ENCODE measurements around the gene SLC15A3. TPM values are rescaled to one million over a fixed set of nuclear protein-coding genes. Genes with fewer than 3 reads are reported as not detected.

Gene SLC15A3
- total and polyA plus RNA-seq, 7 donors, result 7.2 to 14.6 (median 8.2) TPM

DNA sequence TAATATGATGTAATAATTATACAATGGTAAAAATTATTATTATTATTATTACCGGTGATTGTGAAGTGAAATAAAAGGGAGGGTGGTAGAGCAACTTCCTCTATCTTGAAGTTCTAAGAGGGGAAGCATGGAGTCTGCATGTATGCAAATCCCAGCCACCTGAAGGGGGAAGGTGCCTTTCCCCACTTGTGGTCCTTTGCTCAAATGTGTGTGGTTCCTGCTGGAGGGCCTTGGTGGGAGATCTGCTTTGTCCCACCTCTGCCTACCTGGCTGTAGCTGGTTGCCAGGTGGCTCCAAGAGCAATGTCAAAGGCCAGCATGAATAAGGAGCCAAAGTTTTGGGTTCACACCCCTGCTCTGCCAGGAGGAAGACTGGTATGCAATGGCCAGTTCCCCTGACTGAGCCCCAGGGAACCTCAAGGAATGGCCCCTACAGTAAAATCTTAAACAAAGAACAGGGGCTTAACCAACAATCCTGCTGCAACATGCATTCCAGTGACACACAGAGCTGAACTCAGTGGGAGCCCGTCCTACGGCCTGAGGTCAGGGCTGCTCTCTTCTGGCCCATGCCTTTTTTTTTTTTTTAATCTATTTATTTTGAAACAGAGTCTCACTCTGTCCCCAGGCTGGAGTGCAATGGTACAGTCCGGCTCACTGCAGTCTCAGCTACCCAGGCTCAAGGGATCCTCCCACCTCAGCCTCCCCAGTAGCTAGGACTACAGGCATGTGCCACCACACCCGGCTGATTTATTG, 19.2 kb downstream of the SLC15A3 start:
- Histone ChIP-seq H3K4me3 (no peak overlapping the region), H3K9me3 (no peaks in the 10 kb centered on the region), H3K27me3 (ENCODE audit: insufficient read depth in 3 of 3, low read length in 2 of 3) (no peaks in the 10 kb centered on the region), H3K4me1 (no peaks in the 10 kb centered on the region), H3K36me3 (ENCODE audit: insufficient read depth in 1 of 2, low read depth in 1 of 2) (no peaks in the 10 kb centered on the region), H3K27ac (no peak overlapping the region)
- WGBS, 3 donors, result 80 to 84% (median 81%) methylated on average over 5 of the region's 5 CpGs
- intact Hi-C loops (cut with DNase I), result no loop called here
- TF ChIP-seq CTCF (IDR thresholded peaks at IDR 0.05), result no peak
- no peak for ATAC-seq
- DNase-seq, result peak in 1 of 2 donors; percentile 7

DNA sequence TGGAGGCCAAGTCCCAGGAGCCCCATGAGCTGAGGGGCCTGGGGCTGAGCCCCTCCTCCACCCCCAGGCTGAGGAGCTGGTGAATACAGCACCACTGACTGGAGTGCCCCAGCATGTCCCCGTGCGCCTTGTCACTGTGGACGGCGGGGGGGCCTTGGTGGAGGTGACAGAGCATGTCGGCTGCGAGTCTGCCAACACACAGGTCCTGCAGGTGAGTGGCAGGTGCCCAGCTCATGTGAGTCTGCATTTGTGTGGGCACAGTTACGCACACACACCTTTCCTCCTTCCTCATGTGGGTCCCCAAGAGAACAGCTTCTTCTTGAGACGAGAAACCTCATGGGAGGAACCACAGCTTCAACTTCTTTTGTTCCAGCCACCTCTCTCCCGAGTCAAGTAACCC, 20.1 kb downstream of the SLC15A3 start:
- ATAC-seq, result no peak
- H3K4me1 ChIP-seq, result no peaks in the 10 kb centered on the region
- no peak for TF ChIP-seq CTCF (IDR thresholded peaks at IDR 0.05)
- H3K27me3 ChIP-seq (ENCODE audit: insufficient read depth in 3 of 3, low read length in 2 of 3), result peaks cover 0 to 4% (median 0%) of the 10 kb centered on the region in 3 donors
- H3K9me3 ChIP-seq, result no peaks in the 10 kb centered on the region
- H3K27ac ChIP-seq, result no peak overlapping the region
- intact Hi-C loops (cut with DNase I), result no loop called here
- WGBS, 3 donors, result 84 to 86% (median 85%) methylated on average over 8 to 9 of the region's 9 CpGs
- DNase-seq, result peak; percentile 16 to 49
- no peaks in the 10 kb centered on the region for H3K36me3 ChIP-seq (ENCODE audit: insufficient read depth in 1 of 2, low read depth in 1 of 2)
- H3K4me3 ChIP-seq, result no peak overlapping the region

DNA sequence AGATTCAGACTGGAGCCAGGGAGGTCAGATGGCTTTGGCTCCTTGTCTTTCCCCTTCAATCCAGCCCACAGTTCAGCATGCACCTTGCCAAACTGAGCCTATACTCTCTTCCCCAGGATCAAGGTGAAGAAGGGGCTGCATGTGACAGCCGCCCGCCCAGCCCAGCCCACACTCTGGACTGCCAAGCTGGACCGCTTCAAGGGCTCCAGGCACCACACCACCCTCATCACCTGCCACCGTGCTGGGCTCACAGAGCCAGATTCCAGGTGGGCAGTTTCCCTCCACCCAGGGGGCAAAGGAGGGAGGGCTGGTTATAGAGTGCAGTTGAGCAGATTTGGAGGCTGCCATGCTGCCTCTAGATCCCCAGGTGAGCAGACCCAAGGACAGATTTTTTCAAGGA, 21.6 kb downstream of the SLC15A3 start:
- peak in 1 of 2 donors; percentile 34 for DNase-seq
- H3K36me3 ChIP-seq (ENCODE audit: insufficient read depth in 1 of 2, low read depth in 1 of 2), result no peaks in the 10 kb centered on the region
- intact Hi-C loops (cut with DNase I), result no loop called here

GRCh38 chr11:60929764-60930163, 22.2 kb downstream of the SLC15A3 start:
- Histone ChIP-seq H3K4me3 (no peak overlapping the region), H3K9me3 (no peaks in the 10 kb centered on the region), H3K36me3 (ENCODE audit: insufficient read depth in 1 of 2, low read depth in 1 of 2) (no peaks in the 10 kb centered on the region), H3K27ac (no peak overlapping the region), H3K27me3 (ENCODE audit: insufficient read depth in 3 of 3, low read length in 2 of 3) (peaks cover 0 to 17% (median 4%) of the 10 kb centered on the region in 3 donors), H3K4me1 (peaks cover 3% of the 10 kb centered on the region)
- DNase-seq, result peak in 1 of 2 donors; percentile 7
- no peak for ATAC-seq
- WGBS, 3 donors, result 89 to 90% (median 89%) methylated on average over 4 of the region's 4 CpGs
- no peak for TF ChIP-seq CTCF (IDR thresholded peaks at IDR 0.05)
- intact Hi-C loops (cut with DNase I), result no loop called here

More for the DNA sequence above, 21.6 kb downstream of the SLC15A3 start:
- H3K4me1 ChIP-seq, result no peaks in the 10 kb centered on the region
- TF ChIP-seq CTCF (IDR thresholded peaks at IDR 0.05), result no peak
- no peaks in the 10 kb centered on the region for H3K9me3 ChIP-seq
- H3K4me3 ChIP-seq, result no peak overlapping the region
- 91 to 94% (median 92%) methylated on average over 3 to 4 of the region's 4 CpGs for WGBS, 3 donors
- peaks cover 0 to 11% (median 2%) of the 10 kb centered on the region in 3 donors for H3K27me3 ChIP-seq (ENCODE audit: insufficient read depth in 3 of 3, low read length in 2 of 3)
- H3K27ac ChIP-seq, result no peak overlapping the region
- ATAC-seq, result no peak
